Testis (tissue), 3 donors: ENCODE data around the gene NALCN. TPM values are rescaled to one million over a fixed set of nuclear protein-coding genes. Genes with fewer than 3 reads are reported as not detected.

Experiments used
- DNase-seq: peaks from one replicate; pipeline ENCODE4 v3.0.0-alpha.2; 2019
- H3K27ac ChIP-seq, 2 donors: fragments of 200-600 bp; sonication (generic); one replicate each; pipeline ENCODE4 v1.5.1; 2019
- H3K27me3 ChIP-seq: fragments of 200-600 bp; sonication (generic); one replicate; pipeline ENCODE4 v1.5.1; 2019
- H3K36me3 ChIP-seq: fragments of 200-600 bp; sonication (generic); one replicate; pipeline ENCODE4 v1.5.1; 2017; ENCODE audit warnings: low read depth; ENCODE audit errors: missing control alignments
- H3K4me1 ChIP-seq: fragments of 200-600 bp; sonication (generic); one replicate; pipeline ENCODE4 v1.5.1; 2019
- H3K4me3 ChIP-seq, 2 donors: fragments of 200-600 bp; sonication (generic); one replicate each; pipeline ENCODE4 v1.5.1; 2017 to 2019
- H3K9me3 ChIP-seq: fragments of 200-600 bp; sonication (generic); one replicate; pipeline ENCODE4 v1.5.1; 2017
- CTCF ChIP-seq, 3 experiments: fragments of 450-650 bp in 2 of 3; fragments of 200-600 bp in 1 of 3; sonication (generic) in 1 of 3; IDR thresholded peaks; one replicate each; pipeline ENCODE4 v1.5.1; 2016 to 2019; ENCODE audit warnings: antibody characterized with exemption in 3 of 3, mild to moderate bottlenecking in 2 of 3, moderate library complexity in 1 of 3
- POLR2A ChIP-seq: fragments of 450-650 bp; IDR thresholded peaks from one replicate; pipeline ENCODE4 v1.6.1; 2017; ENCODE audit warnings: antibody characterized with exemption, mild to moderate bottlenecking, moderate library complexity
- WGBS, 2 donors: methylation state at CpG; one replicate each; pipeline ENCODE4 v1.1.5; 2018; 5-methylcytosine and 5-hydroxymethylcytosine counted together
- intact Hi-C: fragments of 100-400 bp; cut with DNase I; formaldehyde crosslinking; loops from one replicate; pipeline ENCODE4 v1.15.1; 2023; ENCODE audit warnings: low total_unique reads
- polyA plus RNA-seq: library from polyadenylated mRNA; stranded (reverse); fragments of 350-450 nt; fragmentation: Illumina TruSeq; extraction: RNeasy Lipid Tissue Mini Kit (QIAGEN cat#74804); gene quantifications from one replicate; pipeline ENCODE4 v1.2.3, GENCODE V29; 2014; ENCODE audit warnings: low read depth, low replicate concordance; ENCODE audit not compliant: insufficient read depth
- total RNA-seq, 2 donors: library from RNA; depleted of rRNA; stranded (reverse); fragments of >200 nt; gene quantifications; one replicate each; pipeline ENCODE4 v1.2.3, GENCODE V29; 2016

NALCN gene
- total and polyA plus RNA-seq, 3 donors from 2014 or later: 2.9 to 4.0 (median 3.2) TPM

- intact Hi-C loops: no loop called here
- no peaks in the 10 kb centered on the region for H3K27me3 ChIP-seq
- DNase-seq: no peak
- H3K4me1 ChIP-seq: no peaks in the 10 kb centered on the region
- H3K4me3 ChIP-seq: no peak overlapping the region
- no peaks in the 10 kb centered on the region for H3K36me3 ChIP-seq
- H3K27ac ChIP-seq: no peak overlapping the region
- TF ChIP-seq POLR2A (no peak), CTCF (IDR thresholded peaks at IDR 0.05) (no peak)
- no peaks in the 10 kb centered on the region for H3K9me3 ChIP-seq
- WGBS, 2 donors: 80 to 87% methylated on average over 3 of the region's 3 CpGs
These were observed 132.5 kb downstream of the NALCN start for GRCh38 chr13:101283782-101284181.

- WGBS, 2 donors: 70 to 74% methylated on average over 9 of the region's 9 CpGs
- intact Hi-C loops: no loop called here
- H3K27me3 ChIP-seq: no peaks in the 10 kb centered on the region
- no peak overlapping the region for H3K27ac ChIP-seq
- no peak overlapping the region for H3K4me3 ChIP-seq
- H3K4me1 ChIP-seq: no peaks in the 10 kb centered on the region
- no peaks in the 10 kb centered on the region for H3K36me3 ChIP-seq
- TF ChIP-seq POLR2A: no peak
- TF ChIP-seq CTCF (IDR thresholded peaks at IDR 0.05): no peak
- H3K9me3 ChIP-seq: no peaks in the 10 kb centered on the region
- DNase-seq: no peak
These were observed 143.4 kb downstream of the NALCN start for GRCh38 chr13:101272886-101273285.

GRCh38 chr13:101271681-101272245, 144.5 kb downstream of the NALCN start:
- TF ChIP-seq CTCF (IDR thresholded peaks at IDR 0.05): no peak
- TF ChIP-seq POLR2A: no peak
- H3K4me1 ChIP-seq: no peaks in the 10 kb centered on the region
- H3K27ac ChIP-seq: no peak overlapping the region
- no peak overlapping the region for H3K4me3 ChIP-seq
- H3K27me3 ChIP-seq: no peaks in the 10 kb centered on the region
- no peaks in the 10 kb centered on the region for H3K36me3 ChIP-seq
- 65 to 76% methylated on average over 11 of the region's 11 CpGs for WGBS, 2 donors
- DNase-seq: no peak
- intact Hi-C loops: no loop called here
- H3K9me3 ChIP-seq: no peaks in the 10 kb centered on the region

GRCh38 chr13:101267656-101268055, 148.7 kb downstream of the NALCN start:
- Histone ChIP-seq H3K9me3 (no peaks in the 10 kb centered on the region), H3K27ac (no peak overlapping the region), H3K36me3 (no peaks in the 10 kb centered on the region), H3K27me3 (no peaks in the 10 kb centered on the region), H3K4me1 (no peaks in the 10 kb centered on the region), H3K4me3 (no peak overlapping the region)
- WGBS, 2 donors: 90 to 93% methylated on average over 5 of the region's 5 CpGs
- intact Hi-C loops: no loop called here
- no peak for DNase-seq
- no peak for TF ChIP-seq CTCF (IDR thresholded peaks at IDR 0.05)
- TF ChIP-seq POLR2A: no peak

GRCh38 chr13:101265934-101266333, 150.4 kb downstream of the NALCN start:
- TF ChIP-seq POLR2A: no peak
- no peak for TF ChIP-seq CTCF (IDR thresholded peaks at IDR 0.05)
- no peaks in the 10 kb centered on the region for H3K9me3 ChIP-seq
- 73 to 82% methylated on average over 3 of the region's 3 CpGs for WGBS, 2 donors
- H3K4me1 ChIP-seq: no peaks in the 10 kb centered on the region
- H3K36me3 ChIP-seq: no peaks in the 10 kb centered on the region
- no peak for DNase-seq
- H3K27me3 ChIP-seq: no peaks in the 10 kb centered on the region
- intact Hi-C loops: no loop called here
- H3K4me3 ChIP-seq: no peak overlapping the region
- H3K27ac ChIP-seq: no peak overlapping the region
